H9 (cell line): Measurements from ENCODE around the gene UBE2Q2. TPM values are rescaled to one million over a fixed set of nuclear protein-coding genes. Genes with fewer than 3 reads are reported as not detected.

ENCODE experiments used
- DNase-seq: peaks from one replicate; pipeline ENCODE4 v3.0.0-alpha.2; 2017
- H2AFZ ChIP-seq: one replicate; pipeline ENCODE4 v1.6.1; 2013; ENCODE audit warnings: mild to moderate bottlenecking, low read length, control low read depth, moderate library complexity
- H2AK5ac ChIP-seq: 2 replicates; pipeline ENCODE4 v1.6.1; 2013; ENCODE audit warnings: low read length, control low read depth, mixed read lengths; ENCODE audit not compliant: insufficient read length
- H2BK120ac ChIP-seq: one replicate; pipeline ENCODE4 v1.6.1; 2013; ENCODE audit warnings: low read depth, mild to moderate bottlenecking, low read length, control low read depth, inconsistent platforms; ENCODE audit not compliant: poor library complexity, severe bottlenecking
- H2BK12ac ChIP-seq: 2 replicates; pipeline ENCODE4 v1.6.1; 2013; ENCODE audit warnings: low read length, control low read depth, mixed read lengths, low read depth; ENCODE audit not compliant: insufficient read length
- H2BK15ac ChIP-seq: 2 replicates; pipeline ENCODE4 v1.6.1; 2013; ENCODE audit warnings: low read depth, low read length, control low read depth
- H2BK20ac ChIP-seq: one replicate; pipeline ENCODE4 v1.6.1; 2013; ENCODE audit warnings: low read depth, mild to moderate bottlenecking, low read length, control low read depth, inconsistent platforms; ENCODE audit not compliant: poor library complexity, severe bottlenecking
- H2BK5ac ChIP-seq: 2 replicates; pipeline ENCODE4 v1.6.1; 2013; ENCODE audit warnings: low read length, control low read depth, mixed read lengths; ENCODE audit not compliant: insufficient read length
- H3K14ac ChIP-seq: 2 replicates; pipeline ENCODE4 v1.6.1; 2013; ENCODE audit warnings: low read length, control low read depth; ENCODE audit not compliant: insufficient read depth
- H3K18ac ChIP-seq: 2 replicates; pipeline ENCODE4 v1.6.1; 2013; ENCODE audit warnings: low read depth, mild to moderate bottlenecking, mixed read lengths, low read length, control low read depth; ENCODE audit not compliant: insufficient read length
- H3K23ac ChIP-seq: 2 replicates; pipeline ENCODE4 v1.6.1; 2013; ENCODE audit warnings: low read length, control low read depth, mixed read lengths, low read depth; ENCODE audit not compliant: insufficient read length
- H3K23me2 ChIP-seq: 2 replicates; pipeline ENCODE4 v1.6.1; 2013; ENCODE audit warnings: low read depth, mild to moderate bottlenecking, mixed read lengths, low read length, control low read depth; ENCODE audit not compliant: insufficient read length, poor library complexity, severe bottlenecking
- H3K27ac ChIP-seq: 2 replicates; pipeline ENCODE4 v1.5.1; 2013; ENCODE audit warnings: low read length, control low read depth, mixed read lengths, low read depth; ENCODE audit not compliant: insufficient read length
- H3K27me3 ChIP-seq: 2 replicates; pipeline ENCODE4 v1.6.1; 2013; ENCODE audit warnings: low read length, control low read depth, inconsistent platforms; ENCODE audit not compliant: insufficient read depth
- H3K4ac ChIP-seq: 2 replicates; pipeline ENCODE4 v1.6.1; 2013; ENCODE audit warnings: low read depth, mild to moderate bottlenecking, control low read depth, inconsistent platforms, low read length, moderate library complexity
- H3K4me1 ChIP-seq: 2 replicates; pipeline ENCODE4 v1.6.1; 2013; ENCODE audit warnings: low read length, control low read depth, inconsistent platforms; ENCODE audit not compliant: insufficient read depth
- H3K4me2 ChIP-seq: 2 replicates; pipeline ENCODE4 v1.6.1; 2013; ENCODE audit warnings: low read length, control low read depth, mixed read lengths; ENCODE audit not compliant: insufficient read length, insufficient read depth
- H3K56ac ChIP-seq: 2 replicates; pipeline ENCODE4 v1.6.1; 2013; ENCODE audit warnings: low read depth, mild to moderate bottlenecking, mixed read lengths, low read length, control low read depth; ENCODE audit not compliant: insufficient read length
- H3K79me1 ChIP-seq: 2 replicates; pipeline ENCODE4 v1.6.1; 2013; ENCODE audit warnings: low read depth, mild to moderate bottlenecking, moderate library complexity, low read length, control low read depth, inconsistent platforms; ENCODE audit not compliant: insufficient read depth, poor library complexity, severe bottlenecking
- H3K79me2 ChIP-seq: 2 replicates; pipeline ENCODE4 v1.6.1; 2013; ENCODE audit warnings: low read length, control low read depth, inconsistent platforms; ENCODE audit not compliant: insufficient read depth
- H3K9ac ChIP-seq: 2 replicates; pipeline ENCODE4 v1.6.1; 2013; ENCODE audit warnings: low read length, control low read depth, mixed read lengths; ENCODE audit not compliant: insufficient read length; ENCODE audit errors: extremely low read depth
- H3K9me3 ChIP-seq: one replicate; pipeline ENCODE4 v1.6.1; 2013; ENCODE audit warnings: low read depth, low read length, inconsistent platforms; ENCODE audit not compliant: control insufficient read depth
- H3T11ph ChIP-seq: one replicate; pipeline ENCODE4 v1.6.1; 2013; ENCODE audit warnings: mild to moderate bottlenecking, low read length, control low read depth, inconsistent platforms
- H4K20me1 ChIP-seq: one replicate; pipeline ENCODE4 v1.6.1; 2013; ENCODE audit not compliant: control insufficient read depth, insufficient read length, insufficient read depth
- H4K5ac ChIP-seq: 2 replicates; pipeline ENCODE4 v1.6.1; 2013; ENCODE audit warnings: low read depth, mild to moderate bottlenecking, mixed read lengths, low read length, control low read depth; ENCODE audit not compliant: insufficient read length
- H4K8ac ChIP-seq: replicated peaks from 2 replicates; pipeline ENCODE4 v1.6.1; 2013; ENCODE audit warnings: low read length, control low read depth, mixed read lengths, low read depth; ENCODE audit not compliant: insufficient read length
- H4K91ac ChIP-seq: 2 replicates; pipeline ENCODE4 v1.6.1; 2013; ENCODE audit warnings: low read depth, mild to moderate bottlenecking, moderate library complexity, mixed read lengths, low read length, control low read depth; ENCODE audit not compliant: insufficient read length
- H3K27ac Mint-ChIP-seq, 3 experiments: 2 replicates in 2 of 3; 3 replicates in 1 of 3; pipeline ENCODE4 v1.8.0; 2020 to 2021; ENCODE audit warnings: mixed read lengths in 3 of 3, mild to moderate bottlenecking in 1 of 3, moderate library complexity in 1 of 3
- H3K27me3 Mint-ChIP-seq: 2 replicates; pipeline ENCODE4 v1.8.0; 2021; ENCODE audit warnings: low read depth, mild to moderate bottlenecking, moderate library complexity, mixed read lengths
- H3K36me3 Mint-ChIP-seq, 3 experiments: 2 replicates in 2 of 3; 3 replicates in 1 of 3; pipeline ENCODE4 v1.8.0; 2020 to 2021; ENCODE audit warnings: low read depth in 3 of 3, mixed read lengths in 3 of 3; ENCODE audit not compliant: insufficient read depth in 1 of 3
- H3K4me1 Mint-ChIP-seq, 2 experiments: 2 replicates each; pipeline ENCODE4 v1.8.0; 2020; ENCODE audit warnings: mixed read lengths in 2 of 2
- H3K4me3 Mint-ChIP-seq, 2 experiments: 2 replicates in 1 of 2; 3 replicates in 1 of 2; pipeline ENCODE4 v1.8.0; 2020 to 2021; ENCODE audit warnings: mild to moderate bottlenecking in 2 of 2, mixed read lengths in 2 of 2, moderate library complexity in 1 of 2
- H3K9me3 Mint-ChIP-seq, 2 experiments: 2 replicates in 1 of 2; 3 replicates in 1 of 2; pipeline ENCODE4 v1.8.0; 2020; ENCODE audit warnings: mild to moderate bottlenecking in 2 of 2, mixed read lengths in 2 of 2, moderate library complexity in 1 of 2
- WGBS: extraction: QIAGEN DNeasy Blood & Tissue Kit; methylation state at CpG from one replicate; pipeline ENCODE4 v1.1.7; 2013; ENCODE audit warnings: missing lambda C conversion rate, low lambda C conversion rate, mixed read lengths; ENCODE audit not compliant: insufficient read length; ENCODE audit errors: extremely low coverage; 5-methylcytosine and 5-hydroxymethylcytosine counted together
- total RNA-seq: library from RNA; stranded (reverse); gene quantifications from 2 replicates; pipeline ENCODE4 v1.2.1, GENCODE V29; 2021
- TF ChIP-seq, protein P1 (sequence below): fragments of 200-600 bp; sonication (generic); conservative IDR thresholded peaks from 3 replicates; pipeline ENCODE4 v1.8.0; 2021; ENCODE audit warnings: antibody characterized with exemption, mild to moderate bottlenecking

UBE2Q2 gene
- total RNA-seq, 1 experiment from 2014 or later, result 29.6 TPM

DNA sequence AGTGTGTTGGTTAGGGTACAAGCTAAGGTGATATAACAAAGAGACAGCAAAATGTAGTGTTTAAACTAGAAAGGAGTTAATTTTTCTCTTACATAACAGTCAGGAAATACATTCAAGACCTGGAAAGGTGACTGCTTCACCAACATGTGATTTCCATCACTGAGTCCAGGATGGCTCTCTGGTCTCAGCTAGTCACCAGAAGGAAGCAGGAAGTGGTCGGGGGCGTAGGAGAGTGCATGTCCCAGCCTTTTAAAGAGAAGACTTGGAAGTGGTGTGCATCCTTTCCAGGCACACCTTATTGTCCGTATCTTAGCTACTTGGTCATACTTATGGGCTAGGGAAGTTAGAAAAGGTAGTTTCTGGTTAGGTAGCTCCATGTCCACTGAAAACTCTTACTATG lies 11.1 kb upstream of the UBE2Q2 start:
- no peak for DNase-seq
- peaks cover 29% of the 10 kb centered on the region in 2 experiments for H3K4me1 Mint-ChIP-seq
- no peaks in the 10 kb centered on the region for H3K27me3 Mint-ChIP-seq
- Histone ChIP-seq H2BK20ac (no peak overlapping the region), H3K14ac (no peak overlapping the region), H3K23ac (no peak overlapping the region), H3K9ac (no peak overlapping the region), H3K4me1 (peaks cover 2% of the 10 kb centered on the region; the same call in 1 of the 2 replicates), H3K27ac (no peak overlapping the region), H2BK120ac (no peak overlapping the region), H2BK5ac (no peak overlapping the region), H2BK15ac (no peak overlapping the region), H3K27me3 (no peaks in the 10 kb centered on the region), H4K8ac (no peak overlapping the region), H2AFZ (no peak overlapping the region), H4K5ac (no peak overlapping the region), H2AK5ac (no peak overlapping the region), H3K79me1 (no peaks in the 10 kb centered on the region), H4K91ac (no peak overlapping the region), H3K9me3 (no peaks in the 10 kb centered on the region), H3K4ac (no peak overlapping the region), H3K4me2 (no peak overlapping the region), H3K18ac (no peak overlapping the region), H3K79me2 (no peaks in the 10 kb centered on the region), H3K23me2 (no peaks in the 10 kb centered on the region), H4K20me1 (no peaks in the 10 kb centered on the region), H3K56ac (no peak overlapping the region), H2BK12ac (no peak overlapping the region), H3T11ph (no peak overlapping the region)
- TF ChIP-seq, protein P1, sequence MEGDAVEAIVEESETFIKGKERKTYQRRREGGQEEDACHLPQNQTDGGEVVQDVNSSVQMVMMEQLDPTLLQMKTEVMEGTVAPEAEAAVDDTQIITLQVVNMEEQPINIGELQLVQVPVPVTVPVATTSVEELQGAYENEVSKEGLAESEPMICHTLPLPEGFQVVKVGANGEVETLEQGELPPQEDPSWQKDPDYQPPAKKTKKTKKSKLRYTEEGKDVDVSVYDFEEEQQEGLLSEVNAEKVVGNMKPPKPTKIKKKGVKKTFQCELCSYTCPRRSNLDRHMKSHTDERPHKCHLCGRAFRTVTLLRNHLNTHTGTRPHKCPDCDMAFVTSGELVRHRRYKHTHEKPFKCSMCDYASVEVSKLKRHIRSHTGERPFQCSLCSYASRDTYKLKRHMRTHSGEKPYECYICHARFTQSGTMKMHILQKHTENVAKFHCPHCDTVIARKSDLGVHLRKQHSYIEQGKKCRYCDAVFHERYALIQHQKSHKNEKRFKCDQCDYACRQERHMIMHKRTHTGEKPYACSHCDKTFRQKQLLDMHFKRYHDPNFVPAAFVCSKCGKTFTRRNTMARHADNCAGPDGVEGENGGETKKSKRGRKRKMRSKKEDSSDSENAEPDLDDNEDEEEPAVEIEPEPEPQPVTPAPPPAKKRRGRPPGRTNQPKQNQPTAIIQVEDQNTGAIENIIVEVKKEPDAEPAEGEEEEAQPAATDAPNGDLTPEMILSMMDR, result no peak
- no CpG with 5 or more reads among the region's 3 CpGs for WGBS
- H3K4me3 Mint-ChIP-seq, result no peak overlapping the region
- H3K9me3 Mint-ChIP-seq, result no peaks in the 10 kb centered on the region
- H3K27ac Mint-ChIP-seq, result no peak overlapping the region
- no peaks in the 10 kb centered on the region for H3K36me3 Mint-ChIP-seq
